ENCODE data around the gene EHD3. TPM values are rescaled to one million over a fixed set of nuclear protein-coding genes. Genes with fewer than 3 reads are reported as not detected.

Gene EHD3
- polyA plus RNA-seq, 1 donor from 2014 or later: 3.5 TPM

- Histone ChIP-seq H3K4me2 (ENCODE audit: low read length) (no peak overlapping the region), H3K79me2 (replicated peaks; ENCODE audit: insufficient read depth, low read length) (no peaks in the 10 kb centered on the region), H3K4me3 (ENCODE audit: low read length) (no peak overlapping the region), H3K27me3 (ENCODE audit: insufficient read depth, low read depth, low read length) (no peaks in the 10 kb centered on the region), H3K9me2 (ENCODE audit: insufficient read depth, low read length) (no peaks in the 10 kb centered on the region), H3F3A (ENCODE audit: insufficient read depth, low read length, poor library complexity, severe bottlenecking) (no peaks in the 10 kb centered on the region), H2AFZ (ENCODE audit: low read depth, low read length) (no peak overlapping the region), H3K9me3 (ENCODE audit: low read length) (no peaks in the 10 kb centered on the region), H3K36me3 (ENCODE audit: insufficient read depth, low read length) (no peaks in the 10 kb centered on the region), H3K27ac (ENCODE audit: low read length) (no peak overlapping the region), H4K20me1 (ENCODE audit: insufficient read depth) (no peaks in the 10 kb centered on the region), H3K9ac (ENCODE audit: low read length) (no peak overlapping the region)
- TF ChIP-seq RAD21 (conservative IDR thresholded peaks at IDR 0.05) (no peak), SMC3 (conservative IDR thresholded peaks at IDR 0.05; ENCODE audit: poor library complexity) (no peak), TAF1 (IDR thresholded peaks at IDR 0.05; ENCODE audit: low read depth) (no peak)
Observed at GRCh38 chr2:31312898-31313297, 78.9 kb downstream of the EHD3 start.

- no peaks in the 10 kb centered on the region for H3K9me3 ChIP-seq (ENCODE audit: low read length)
- H2AFZ ChIP-seq (ENCODE audit: low read depth, low read length): no peak overlapping the region
- no peaks in the 10 kb centered on the region for H3K27me3 ChIP-seq (ENCODE audit: insufficient read depth, low read depth, low read length)
- TF ChIP-seq CTCF (IDR thresholded peaks at IDR 0.05; ENCODE audit: poor library complexity, severe bottlenecking) (no peak), POLR2AphosphoS5 (IDR thresholded peaks at IDR 0.05) (no peak), TAF1 (IDR thresholded peaks at IDR 0.05; ENCODE audit: low read depth) (no peak), EP300 (conservative IDR thresholded peaks at IDR 0.05; ENCODE audit: poor library complexity, severe bottlenecking) (no peak), REST (IDR thresholded peaks at IDR 0.05; ENCODE audit: borderline replicate concordance) (no peak), EZH2 (IDR thresholded peaks at IDR 0.05; ENCODE audit: borderline replicate concordance, insufficient read depth, low read length, poor library complexity, severe bottlenecking) (no peak), MXI1 (conservative IDR thresholded peaks at IDR 0.05; ENCODE audit: poor library complexity, severe bottlenecking) (no peak), SMC3 (conservative IDR thresholded peaks at IDR 0.05; ENCODE audit: poor library complexity) (no peak), RAD21 (conservative IDR thresholded peaks at IDR 0.05) (no peak)
- H3K27ac ChIP-seq (ENCODE audit: low read length): no peak overlapping the region
- no peaks in the 10 kb centered on the region for H3K36me3 ChIP-seq (ENCODE audit: insufficient read depth, low read length)
- H3K4me2 ChIP-seq (ENCODE audit: low read length): no peak overlapping the region
- H3K4me3 ChIP-seq (ENCODE audit: low read length): no peak overlapping the region
- H4K20me1 ChIP-seq (ENCODE audit: insufficient read depth): no peaks in the 10 kb centered on the region
- no peaks in the 10 kb centered on the region for H3K79me2 ChIP-seq (replicated peaks; ENCODE audit: insufficient read depth, low read length)
- no peaks in the 10 kb centered on the region for H3F3A ChIP-seq (ENCODE audit: insufficient read depth, low read length, poor library complexity, severe bottlenecking)
- no peaks in the 10 kb centered on the region for H3K9me2 ChIP-seq (ENCODE audit: insufficient read depth, low read length)
- H3K9ac ChIP-seq (ENCODE audit: low read length): no peak overlapping the region
Observed at GRCh38 chr2:31314761-31315160, 80.8 kb downstream of the EHD3 start.

GRCh38 chr2:31317396-31317795, 83.4 kb downstream of the EHD3 start:
- no peaks in the 10 kb centered on the region for H3K9me3 ChIP-seq (ENCODE audit: low read length)
- no peak overlapping the region for H3K4me3 ChIP-seq (ENCODE audit: low read length)
- H3K79me2 ChIP-seq (replicated peaks; ENCODE audit: insufficient read depth, low read length): no peaks in the 10 kb centered on the region
- H3K27ac ChIP-seq (ENCODE audit: low read length): no peak overlapping the region
- H3K27me3 ChIP-seq (ENCODE audit: insufficient read depth, low read depth, low read length): no peaks in the 10 kb centered on the region
- no peaks in the 10 kb centered on the region for H4K20me1 ChIP-seq (ENCODE audit: insufficient read depth)
- H3F3A ChIP-seq (ENCODE audit: insufficient read depth, low read length, poor library complexity, severe bottlenecking): no peaks in the 10 kb centered on the region
- no peak overlapping the region for H2AFZ ChIP-seq (ENCODE audit: low read depth, low read length)
- H3K9ac ChIP-seq (ENCODE audit: low read length): no peak overlapping the region
- no peaks in the 10 kb centered on the region for H3K9me2 ChIP-seq (ENCODE audit: insufficient read depth, low read length)
- no peak overlapping the region for H3K4me2 ChIP-seq (ENCODE audit: low read length)
- no peak for TF ChIP-seq POLR2AphosphoS5 (IDR thresholded peaks at IDR 0.05)
- no peak for TF ChIP-seq EZH2 (IDR thresholded peaks at IDR 0.05; ENCODE audit: borderline replicate concordance, insufficient read depth, low read length, poor library complexity, severe bottlenecking)
- no peak for TF ChIP-seq EP300 (conservative IDR thresholded peaks at IDR 0.05; ENCODE audit: poor library complexity, severe bottlenecking)
- TF ChIP-seq REST (IDR thresholded peaks at IDR 0.05; ENCODE audit: borderline replicate concordance): no peak
- TF ChIP-seq SMC3 (conservative IDR thresholded peaks at IDR 0.05; ENCODE audit: poor library complexity): no peak
- no peak for TF ChIP-seq RAD21 (conservative IDR thresholded peaks at IDR 0.05)
- TF ChIP-seq CTCF (IDR thresholded peaks at IDR 0.05; ENCODE audit: poor library complexity, severe bottlenecking): no peak
- no peak for TF ChIP-seq TAF1 (IDR thresholded peaks at IDR 0.05; ENCODE audit: low read depth)
- TF ChIP-seq MXI1 (conservative IDR thresholded peaks at IDR 0.05; ENCODE audit: poor library complexity, severe bottlenecking): no peak
- no peaks in the 10 kb centered on the region for H3K36me3 ChIP-seq (ENCODE audit: insufficient read depth, low read length)

Measured in neural cell (in vitro differentiated cells).